CD4-positive, alpha-beta T cell (primary cell): Measurements from ENCODE around the gene SEC23IP. TPM values are rescaled to one million over a fixed set of nuclear protein-coding genes. Genes with fewer than 3 reads are reported as not detected.

Source experiments
- ATAC-seq: fragments of 200-7000 bp; cut with Tn5 transposase; one replicate; pipeline ENCODE4 v1.10.0; 2022; ENCODE audit warnings: mild to moderate bottlenecking; ENCODE audit not compliant: poor library complexity
- CTCF ChIA-PET: fragments of 350-600 bp; sonication (Branson Sonifier 250); formaldehyde crosslinking; loops from one replicate; lab custom pipeline; 2021; ENCODE audit warnings: antibody characterized with exemption, inconsistent platforms; lab: Charles Lee
- POLR2A ChIA-PET: fragments of 350-600 bp; sonication (Branson Sonifier 250); formaldehyde crosslinking; loops from one replicate; lab custom pipeline; 2021; ENCODE audit warnings: antibody characterized with exemption, inconsistent platforms; lab: Charles Lee
- DNase-seq, 14 experiments: peaks; one replicate each; pipeline ENCODE4 v3.0.0-alpha.2; 2013 to 2020; ENCODE audit warnings: mixed read lengths in 2 of 14
- H3K27ac ChIP-seq, 2 donors: one replicate each; pipeline versions ENCODE4 v1.5.1 to v1.7.0; 2013; ENCODE audit warnings: low read length in 2 of 2, low read depth in 1 of 2, mild to moderate bottlenecking in 1 of 2
- H3K27me3 ChIP-seq, 2 experiments: 1 replicate in 1 of 2; 2 replicates in 1 of 2; pipeline versions ENCODE4 v1.6.1 to v1.7.0; 2013; ENCODE audit warnings: low read length in 2 of 2, control low read depth in 1 of 2, mild to moderate bottlenecking in 1 of 2, moderate library complexity in 1 of 2; ENCODE audit not compliant: insufficient read depth in 2 of 2, control insufficient read depth in 1 of 2
- H3K36me3 ChIP-seq: one replicate; pipeline ENCODE4 v1.6.1; 2013; ENCODE audit warnings: low read length, control low read depth; ENCODE audit not compliant: insufficient read depth
- H3K4me1 ChIP-seq: one replicate; pipeline ENCODE4 v1.6.1; 2013; ENCODE audit warnings: low read length, control low read depth; ENCODE audit not compliant: insufficient read depth
- H3K4me3 ChIP-seq: one replicate; pipeline ENCODE4 v1.5.1; 2013; ENCODE audit warnings: mild to moderate bottlenecking, low read length, moderate library complexity
- H3K9me3 ChIP-seq, 2 experiments: 1 replicate in 1 of 2; 2 replicates in 1 of 2; pipeline versions ENCODE4 v1.6.1 to v1.7.0; 2013; ENCODE audit warnings: low read length in 2 of 2, mild to moderate bottlenecking in 2 of 2, control low read depth in 1 of 2, moderate library complexity in 1 of 2; ENCODE audit not compliant: control insufficient read depth in 1 of 2, insufficient read depth in 1 of 2
- H3K27ac Mint-ChIP-seq: one replicate; pipeline ENCODE4 v1.8.0; 2020; ENCODE audit warnings: mixed read lengths
- H3K27me3 Mint-ChIP-seq: one replicate; pipeline ENCODE4 v1.8.0; 2021; ENCODE audit warnings: mixed read lengths
- H3K36me3 Mint-ChIP-seq: one replicate; pipeline ENCODE4 v1.8.0; 2021; ENCODE audit warnings: low read depth, mixed read lengths
- H3K4me1 Mint-ChIP-seq: one replicate; pipeline ENCODE4 v1.8.0; 2021; ENCODE audit warnings: low read depth, mixed read lengths
- H3K4me3 Mint-ChIP-seq: one replicate; pipeline ENCODE4 v1.8.0; 2020; ENCODE audit warnings: mild to moderate bottlenecking, mixed read lengths
- H3K9me3 Mint-ChIP-seq: one replicate; pipeline ENCODE4 v1.8.0; 2020; ENCODE audit warnings: mixed read lengths
- CTCF ChIP-seq: fragments of 200-600 bp; IDR thresholded peaks from one replicate; pipeline ENCODE4 v1.8.0; 2022; ENCODE audit warnings: antibody characterized with exemption, mild to moderate bottlenecking
- intact Hi-C, 2 experiments: fragments of 100-400 bp; cut with DNase I in 1 of 2; cut with micrococcal nuclease in 1 of 2; formaldehyde crosslinking; loops; one replicate each; pipeline versions ENCODE4 v1.15.1 to v1.9.0; 2023 to 2025; cut with DNase I, micrococcal nuclease
- total RNA-seq, 174 experiments: library from RNA in 2 of 174; stranded (reverse) in 2 of 174; gene quantifications; one replicate each; pipeline ENCODE4 v1.2.3 and lab custom pipeline; 2021 to 2026

Gene SEC23IP
- total RNA-seq, 2 experiments from 2014 or later, result 18.1 to 21.1 TPM

- no peak overlapping the region for H3K4me3 ChIP-seq
Measured at GRCh38 chr10:119945805-119946204, 53.3 kb downstream of the SEC23IP start.

GRCh38 chr10:119947300-119947699 is 54.8 kb downstream of the SEC23IP start:
- H3K27me3 Mint-ChIP-seq, result no peaks in the 10 kb centered on the region
- H3K27me3 ChIP-seq, result no peaks in the 10 kb centered on the region
- no peak overlapping the region for H3K27ac ChIP-seq
- H3K4me1 ChIP-seq, result no peaks in the 10 kb centered on the region
- no peak overlapping the region for H3K27ac Mint-ChIP-seq
- peaks cover 20% of the 10 kb centered on the region for H3K36me3 Mint-ChIP-seq
- TF ChIP-seq CTCF, result no peak
- H3K4me1 Mint-ChIP-seq, result no peaks in the 10 kb centered on the region
- no peak overlapping the region for H3K4me3 ChIP-seq
- peaks cover 13% of the 10 kb centered on the region for H3K36me3 ChIP-seq
- H3K9me3 ChIP-seq, result no peaks in the 10 kb centered on the region
- CTCF ChIA-PET, result no interaction called here
- ATAC-seq, result no peak
- intact Hi-C loops, result no loop called here
- no peak overlapping the region for H3K4me3 Mint-ChIP-seq
- POLR2A ChIA-PET, result no interaction called here
- H3K9me3 Mint-ChIP-seq, result no peaks in the 10 kb centered on the region
- no peak for DNase-seq

More at GRCh38 chr10:119945805-119946204, 53.3 kb downstream of the SEC23IP start:
- Mint-ChIP-seq H3K4me1 (no peaks in the 10 kb centered on the region), H3K4me3 (no peak overlapping the region), H3K27ac (no peak overlapping the region), H3K36me3 (peaks cover 35% of the 10 kb centered on the region), H3K9me3 (no peaks in the 10 kb centered on the region), H3K27me3 (no peaks in the 10 kb centered on the region)
- intact Hi-C loops, result no loop called here
- Histone ChIP-seq H3K27ac (no peak overlapping the region), H3K4me1 (no peaks in the 10 kb centered on the region), H3K9me3 (no peaks in the 10 kb centered on the region), H3K27me3 (no peaks in the 10 kb centered on the region), H3K36me3 (peaks cover 28% of the 10 kb centered on the region)
- TF ChIP-seq CTCF, result no peak
- CTCF ChIA-PET, result no interaction called here
- ATAC-seq, result no peak
- POLR2A ChIA-PET, result no interaction called here
- DNase-seq, result no peak

GRCh38 chr10:119957451-119957850 is 64.9 kb downstream of the SEC23IP start:
- intact Hi-C loops, result no loop called here
- Histone ChIP-seq H3K4me3 (no peak overlapping the region), H3K9me3 (no peaks in the 10 kb centered on the region), H3K4me1 (no peaks in the 10 kb centered on the region), H3K27me3 (peaks cover 0 to 3% of the 10 kb centered on the region in 2 experiments), H3K36me3 (no peaks in the 10 kb centered on the region), H3K27ac (no peak overlapping the region)
- ChIA-PET CTCF (no interaction called here), POLR2A (no interaction called here)
- no peaks in the 10 kb centered on the region for H3K9me3 Mint-ChIP-seq
- ATAC-seq, result no peak
- H3K27me3 Mint-ChIP-seq, result peaks cover 4% of the 10 kb centered on the region
- no peaks in the 10 kb centered on the region for H3K36me3 Mint-ChIP-seq
- DNase-seq, result no peak
- no peak for TF ChIP-seq CTCF
- H3K4me3 Mint-ChIP-seq, result no peak overlapping the region
- no peak overlapping the region for H3K27ac Mint-ChIP-seq
- no peaks in the 10 kb centered on the region for H3K4me1 Mint-ChIP-seq
